Stimulated activated CD8-positive, alpha-beta memory T cell treated with anti-CD3 and anti-CD28 coated beads, Interleukin-7, amount 100 ng/mL, for 1 hour (primary cell): ENCODE data around the gene ZBTB33.

Source experiments
- DNase-seq, 2 donors: peaks; one replicate each; pipeline ENCODE4 v3.0.0-alpha.2; 2020; ENCODE audit warnings: low read depth in 2 of 2

ZBTB33 gene

DNA sequence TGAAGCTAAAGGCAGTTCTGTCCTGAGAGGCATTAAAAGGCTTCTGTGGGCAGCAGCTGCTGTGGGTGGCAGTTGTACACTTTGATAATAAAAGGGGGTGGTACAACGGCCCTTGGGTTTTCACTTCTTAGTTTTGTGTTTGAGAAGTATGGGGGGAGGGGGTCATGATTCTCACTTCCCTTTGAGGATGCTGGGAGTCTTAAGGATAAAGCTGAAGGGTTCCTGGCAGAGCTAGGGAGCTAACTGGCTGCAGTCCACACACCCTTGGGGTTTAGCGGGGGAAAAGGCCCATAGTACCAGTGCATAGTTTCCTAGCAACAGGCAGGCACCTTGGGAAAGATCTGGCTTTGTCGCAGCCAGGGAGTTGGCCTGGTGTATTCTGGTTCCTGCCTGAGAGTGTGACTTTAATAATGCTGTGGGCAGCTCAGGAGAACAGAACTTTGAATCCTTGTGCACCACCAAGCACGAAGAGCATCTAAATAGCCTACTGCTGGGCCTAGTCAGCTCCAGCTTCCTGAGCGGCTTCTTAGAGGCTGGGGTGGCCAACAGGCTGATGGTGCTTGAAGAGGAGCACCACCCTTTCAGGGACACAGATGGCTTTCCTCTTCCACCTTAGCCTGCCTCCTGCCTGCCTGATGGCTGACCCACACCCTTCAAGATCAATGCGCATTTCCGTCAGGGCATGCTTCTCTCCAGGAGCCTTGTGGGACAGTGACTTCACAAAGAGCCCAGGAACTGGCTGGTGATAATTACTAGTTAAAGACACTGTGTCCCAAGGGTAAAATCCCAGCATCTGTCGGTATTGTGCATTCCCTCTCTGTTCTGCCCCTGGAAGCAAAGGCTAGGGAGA lies 12.5 kb downstream of the ZBTB33 start:
- no peak for DNase-seq

DNA sequence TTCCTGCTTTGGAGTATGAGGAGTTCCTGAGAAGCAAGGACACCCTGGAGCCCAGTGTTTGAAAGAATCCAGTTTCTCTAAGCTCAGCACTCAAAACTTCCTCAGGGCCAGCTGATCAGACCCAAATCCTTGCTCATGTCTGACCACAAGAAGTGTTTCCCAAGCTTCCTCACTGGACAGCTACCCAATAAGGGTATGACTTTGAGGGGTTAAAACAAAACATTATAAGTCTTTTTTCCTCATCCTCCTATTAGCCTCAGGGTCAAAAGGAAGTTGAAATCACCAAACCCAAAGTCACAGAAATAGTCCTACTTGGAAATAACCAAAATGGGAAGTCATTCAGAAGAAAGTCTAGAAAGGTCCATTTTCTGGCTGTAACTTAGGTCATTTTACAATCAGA lies 13.7 kb downstream of the ZBTB33 start:
- no peak for DNase-seq

DNA sequence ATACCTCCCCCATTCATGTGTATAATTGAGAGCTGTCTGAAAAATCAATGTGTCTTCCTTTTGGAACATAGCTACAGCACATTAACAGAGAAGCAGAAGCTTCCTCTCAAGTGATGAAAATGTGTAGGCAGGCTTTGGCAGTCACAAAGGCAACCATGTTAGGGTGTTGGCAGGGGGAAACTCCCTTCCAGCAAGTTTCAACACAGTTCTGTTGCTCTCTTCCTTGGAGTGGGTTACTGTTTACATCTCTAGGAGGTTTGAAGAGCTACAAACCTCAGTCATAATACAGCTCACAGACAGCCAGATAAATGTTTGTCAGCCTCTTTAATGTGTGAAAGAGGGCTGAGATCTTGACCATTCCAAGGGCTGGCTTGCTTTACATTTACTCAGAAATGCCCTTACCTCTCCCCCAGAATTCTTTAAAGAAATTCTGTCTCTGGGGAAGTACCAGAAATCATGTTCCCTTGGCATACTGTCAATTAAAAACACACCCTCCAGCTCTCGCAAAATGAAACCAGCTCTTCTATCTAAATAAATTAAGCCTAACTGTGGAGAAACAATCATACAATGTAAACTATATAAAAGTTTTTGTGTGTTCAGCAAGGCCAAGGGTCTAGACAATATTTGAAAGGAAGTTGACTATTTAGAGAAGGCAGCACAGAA lies 18.9 kb downstream of the ZBTB33 start:
- no peak for DNase-seq

DNA sequence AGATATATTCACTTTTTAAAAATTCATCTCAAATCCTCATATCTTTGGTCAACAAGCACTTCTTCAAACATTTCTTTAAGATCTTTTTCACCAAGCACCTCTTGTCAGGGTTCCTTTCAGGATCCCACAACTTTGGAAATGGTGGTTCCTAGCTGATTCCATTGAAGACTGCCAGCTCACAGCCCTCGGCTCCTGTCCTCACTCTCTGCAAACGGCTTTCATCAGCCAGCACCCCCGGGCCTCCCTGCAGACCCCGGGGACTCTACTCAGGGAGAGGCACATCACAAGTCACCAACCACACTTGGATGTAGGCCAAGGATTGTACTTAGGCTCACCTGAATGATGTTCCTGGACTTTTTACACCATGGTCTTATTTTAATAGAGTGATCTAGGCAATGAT lies 20.0 kb downstream of the ZBTB33 start:
- DNase-seq = no peak

DNA sequence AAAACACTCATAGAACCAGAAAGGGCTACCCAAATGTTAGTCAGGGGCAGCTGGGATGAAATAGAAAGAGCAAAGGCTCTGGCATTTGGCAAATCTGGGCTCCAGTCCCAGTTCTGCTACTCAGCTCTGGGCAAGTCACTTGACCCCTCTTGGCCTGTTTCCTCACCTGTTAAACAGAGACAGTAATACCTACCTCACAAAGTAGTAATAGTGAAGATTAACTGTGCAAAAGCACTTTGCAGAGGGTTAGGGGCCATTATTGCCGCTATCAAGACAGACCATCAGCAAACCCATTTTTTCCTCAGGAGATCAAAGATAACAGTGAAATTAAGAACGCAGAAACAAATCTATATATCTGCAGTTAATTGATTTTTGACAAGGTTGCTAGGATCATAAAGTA lies 20.6 kb downstream of the ZBTB33 start:
- DNase-seq = no peak

DNA sequence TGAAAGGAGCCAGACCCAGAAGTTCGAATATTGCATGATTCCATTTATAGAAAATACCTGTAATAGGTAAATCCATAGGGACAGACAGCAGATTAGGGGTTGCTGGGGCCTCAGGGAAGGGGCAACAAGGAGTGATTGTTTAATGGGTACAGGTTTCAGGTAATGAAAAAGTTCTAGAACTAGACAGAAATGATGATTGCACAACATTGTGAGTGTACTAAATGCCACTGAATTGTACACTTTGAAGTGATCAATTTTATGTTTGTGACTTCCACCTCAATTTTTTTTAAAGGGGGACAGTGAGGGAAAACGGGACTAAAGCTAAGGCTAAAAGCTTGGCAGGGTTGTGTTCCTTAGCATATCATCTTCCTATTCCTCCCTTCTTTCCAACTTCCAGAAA lies 23.5 kb downstream of the ZBTB33 start:
- DNase-seq = no peak

DNA sequence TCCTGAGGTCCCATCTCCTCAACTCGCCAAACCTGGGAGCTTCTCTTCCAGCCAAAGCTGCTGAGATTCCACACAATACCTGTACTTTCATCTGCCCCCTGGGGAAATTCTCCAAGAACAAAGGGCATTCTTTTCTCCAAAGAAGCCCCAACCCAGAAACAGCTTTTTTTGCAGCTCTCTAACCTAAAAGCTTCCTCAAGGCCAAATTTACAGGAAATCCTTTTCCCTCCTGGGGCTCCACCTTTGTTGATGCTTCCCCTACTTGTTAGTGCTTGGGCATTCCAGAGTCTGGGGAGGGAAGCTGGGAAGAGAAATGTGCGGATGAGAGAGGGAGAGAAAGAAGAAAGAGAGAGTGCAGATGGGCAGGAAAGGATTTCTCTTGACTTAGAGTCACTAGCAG lies 24.3 kb downstream of the ZBTB33 start:
- DNase-seq = no peak

DNA sequence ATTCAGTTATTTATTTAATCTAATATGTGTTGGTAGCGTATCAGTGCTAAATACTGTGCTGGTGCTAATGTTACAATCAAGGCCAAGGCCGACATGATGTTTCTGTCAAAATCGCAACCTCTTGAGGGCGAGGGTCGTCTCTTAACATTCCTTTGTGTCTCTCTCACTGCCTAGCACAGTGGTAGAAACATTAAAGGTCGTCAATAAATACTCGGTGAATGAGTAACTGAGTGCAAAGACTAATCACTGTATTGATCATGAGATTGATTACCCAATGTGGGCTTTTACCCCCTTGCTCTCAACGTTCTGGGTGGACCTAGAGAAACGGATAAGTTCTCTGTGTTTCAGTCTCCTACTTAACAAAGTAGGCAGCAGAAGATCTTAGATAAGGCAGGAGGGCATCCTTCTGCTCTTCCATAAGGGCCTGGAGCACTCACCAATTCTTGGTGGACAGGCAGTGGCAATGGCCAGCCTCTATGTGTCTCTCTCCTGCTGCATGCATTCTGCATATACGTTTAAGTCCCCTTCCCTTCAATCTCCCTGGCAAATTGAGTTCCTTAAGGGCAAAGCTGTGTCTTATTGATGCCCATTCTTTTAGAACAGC lies 30.5 kb downstream of the ZBTB33 start:
- DNase-seq = no peak

DNA sequence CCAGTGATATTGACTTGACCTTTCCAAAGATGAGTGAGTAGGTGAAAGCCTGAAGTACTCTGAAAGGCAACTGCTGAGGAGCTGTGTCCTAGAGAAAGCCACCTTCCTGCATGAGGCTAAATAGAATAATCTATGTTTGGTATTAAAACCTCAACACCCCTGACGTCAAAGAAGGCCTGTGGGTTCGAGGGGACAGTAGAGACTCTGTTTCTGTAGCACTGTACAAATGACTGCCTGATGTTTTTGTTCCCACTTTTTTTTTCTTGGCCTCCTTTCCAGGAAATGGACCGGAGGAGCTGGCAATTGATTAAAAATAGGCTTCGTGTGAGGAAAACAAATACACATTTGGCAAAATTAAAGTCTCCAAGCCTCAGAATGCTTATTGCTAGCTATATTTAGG lies 31.1 kb downstream of the ZBTB33 start:
- no peak for DNase-seq

DNA sequence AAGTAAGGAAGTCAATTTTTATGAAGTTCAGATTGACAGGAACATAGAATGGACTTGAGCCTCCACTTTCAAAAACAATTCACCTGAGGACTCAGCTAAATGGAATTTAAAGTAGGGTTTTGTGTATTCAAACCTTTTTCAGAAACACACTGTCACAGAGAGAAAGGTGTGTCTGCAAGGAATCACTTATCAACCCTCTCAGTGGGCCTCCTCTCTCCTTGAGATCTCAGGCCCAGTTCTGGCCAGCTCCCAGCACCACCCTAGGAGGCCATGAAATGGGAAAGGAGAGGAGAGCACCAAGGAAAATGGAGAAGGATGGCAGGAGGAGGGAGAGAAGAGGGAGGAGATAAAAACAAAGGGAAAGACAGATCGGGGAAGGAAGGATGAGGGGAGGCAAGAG lies 32.1 kb downstream of the ZBTB33 start:
- DNase-seq = no peak

DNA sequence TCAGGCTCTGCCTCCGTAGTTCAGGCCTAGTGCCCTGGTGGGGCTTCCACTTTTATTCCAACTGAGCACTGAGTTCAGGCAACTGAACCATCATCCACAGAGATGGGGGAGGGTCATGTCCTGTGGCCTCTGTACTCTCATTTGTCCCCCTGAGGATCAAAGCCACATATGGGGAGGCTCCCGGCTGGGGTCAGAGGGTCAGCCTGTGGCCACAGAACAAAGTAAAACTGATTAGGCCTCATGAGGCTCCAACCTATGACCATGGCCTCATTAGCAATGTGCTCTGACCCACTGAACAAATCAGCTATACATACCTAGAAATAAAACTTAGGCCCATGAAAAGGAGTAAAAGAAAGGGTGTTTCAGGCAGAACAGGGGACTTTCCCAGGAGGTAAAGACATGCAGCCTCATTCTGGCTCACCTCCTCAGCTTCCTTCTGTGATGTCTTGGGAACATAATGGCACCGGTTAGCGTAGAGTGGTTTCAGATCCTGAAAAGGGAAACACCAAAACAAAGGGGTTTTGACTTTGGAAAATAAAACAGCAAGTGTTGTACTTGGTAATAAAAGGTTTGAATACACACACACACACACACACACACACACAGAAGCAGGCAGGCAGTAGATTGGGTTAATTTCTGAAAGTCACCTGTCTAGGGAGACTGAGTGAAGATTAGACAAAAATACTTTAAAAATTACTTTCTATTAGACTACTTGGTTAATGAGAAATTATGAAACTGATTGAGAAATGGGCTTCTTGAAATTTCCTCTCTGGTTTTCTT lies 36.3 kb downstream of the ZBTB33 start:
- no peak for DNase-seq

DNA sequence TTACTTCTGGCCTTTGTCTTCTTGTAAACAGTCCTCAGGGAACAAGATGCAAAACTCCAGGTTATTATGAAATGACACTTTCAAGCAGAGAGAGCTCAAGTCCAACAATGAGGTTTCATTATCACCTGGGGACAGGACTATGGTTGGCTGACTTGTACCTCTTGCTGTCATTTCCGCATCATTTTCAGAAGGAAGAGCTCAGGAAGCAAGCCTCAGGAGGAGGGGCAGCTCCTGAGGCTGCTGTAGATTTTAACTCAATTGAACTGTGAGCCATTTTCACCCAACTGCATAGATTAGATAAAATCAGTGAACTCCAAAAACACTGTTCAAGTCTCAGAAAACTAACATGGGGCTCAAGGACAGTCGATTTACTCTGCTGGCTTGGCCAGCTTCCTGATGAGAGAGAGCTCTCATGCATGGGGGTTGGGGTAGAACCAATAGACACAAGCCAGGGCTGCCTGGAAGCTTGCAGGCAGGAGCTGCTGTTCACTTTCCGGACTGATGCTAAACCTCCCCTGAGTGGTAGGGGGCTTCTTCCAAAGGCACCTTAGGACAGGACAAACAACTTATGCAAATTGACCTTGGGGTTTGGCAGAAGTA lies 37.0 kb downstream of the ZBTB33 start:
- DNase-seq = no peak

DNA sequence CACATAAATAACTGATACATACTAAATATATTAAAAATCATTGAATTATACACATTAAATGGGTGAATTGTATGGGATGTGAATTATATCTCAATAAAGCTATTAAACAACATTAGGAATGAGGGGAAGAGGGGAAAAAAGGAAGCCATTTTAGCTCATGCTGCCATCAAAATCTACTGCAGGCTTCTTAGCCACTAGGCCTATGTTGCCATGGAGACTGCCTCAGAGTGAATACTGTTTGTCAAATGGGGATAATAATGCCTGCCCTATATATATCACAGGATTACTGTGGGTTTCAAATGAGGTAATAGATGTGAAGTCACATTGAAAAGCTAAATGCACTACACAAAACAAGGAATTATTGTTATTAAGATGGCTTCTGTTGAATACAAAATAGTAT lies 39.5 kb downstream of the ZBTB33 start:
- no peak for DNase-seq

DNA sequence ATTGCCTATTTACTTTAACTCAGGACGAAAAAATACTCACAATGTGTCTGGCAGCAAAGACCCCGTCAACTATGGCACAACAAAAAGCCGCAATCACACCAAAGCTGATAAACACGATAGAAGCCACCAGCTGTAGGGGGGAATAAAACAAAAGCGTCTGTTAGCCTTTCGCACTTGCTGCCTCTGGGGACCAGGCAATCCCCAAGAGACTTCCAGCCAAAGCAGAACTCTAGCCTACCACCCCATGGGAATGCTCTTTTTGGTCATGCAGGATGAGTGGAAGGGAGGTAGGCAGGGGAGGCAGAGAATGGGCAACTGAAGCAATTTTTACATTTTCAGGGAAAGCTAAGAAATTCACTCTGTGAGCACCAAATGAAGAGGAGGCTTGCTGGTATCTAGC lies 40.6 kb downstream of the ZBTB33 start:
- no peak for DNase-seq

DNA sequence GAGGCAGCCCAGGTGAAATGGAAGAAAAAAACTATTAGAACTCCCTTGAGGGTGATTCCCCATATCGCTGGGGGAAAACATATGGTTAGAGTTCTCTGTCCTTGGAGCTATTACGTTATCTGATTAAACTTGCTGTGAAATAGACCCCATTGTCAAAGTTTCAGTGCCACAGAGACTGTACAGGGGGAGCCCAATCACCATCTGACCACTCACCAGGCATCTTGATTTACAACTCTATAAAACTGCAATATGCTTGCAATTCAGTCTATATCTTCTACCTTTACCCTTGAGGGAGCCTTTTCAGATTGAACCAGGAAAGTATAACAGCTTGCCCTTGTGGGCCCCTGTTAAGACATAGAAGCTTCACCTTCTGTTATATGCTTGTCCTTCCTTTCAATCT lies 42.4 kb downstream of the ZBTB33 start:
- DNase-seq = no peak

DNA sequence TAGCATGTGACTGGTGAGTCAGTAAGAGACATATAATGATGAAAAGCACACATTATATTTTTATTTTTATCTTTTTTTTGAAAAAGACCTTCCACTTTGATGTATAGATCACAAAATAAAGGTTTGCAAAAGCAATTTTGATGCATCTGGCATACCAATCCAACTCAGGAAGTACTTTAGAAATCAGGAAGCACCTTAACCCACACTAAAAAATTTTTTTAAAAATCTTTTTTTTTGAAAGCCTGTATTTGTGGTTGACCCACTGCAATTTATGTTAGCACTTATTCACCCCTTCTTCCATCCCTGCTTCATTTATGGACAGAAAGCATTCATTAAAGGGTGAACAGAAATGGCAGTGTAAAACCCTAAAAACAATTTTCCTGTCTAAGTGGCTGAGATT lies 44.0 kb downstream of the ZBTB33 start:
- no peak for DNase-seq

DNA sequence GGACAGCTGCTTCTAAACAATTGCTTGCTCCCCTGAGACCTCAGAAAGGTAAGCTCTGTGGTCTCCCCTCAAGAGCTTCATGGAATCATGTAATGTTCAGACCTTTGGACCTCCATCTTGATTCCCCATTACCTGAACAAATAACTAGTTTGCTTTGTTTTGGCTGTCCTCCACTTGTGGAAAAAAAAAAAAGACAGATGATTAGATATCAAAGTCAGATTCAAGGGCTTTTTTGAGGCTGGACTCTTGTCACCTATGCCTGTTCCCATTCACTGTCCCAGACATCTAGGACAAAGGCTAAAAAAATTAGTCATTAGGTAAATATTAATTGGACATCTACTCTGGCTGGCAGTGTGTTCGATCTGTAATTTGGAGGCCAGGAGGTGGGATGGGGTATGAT lies 47.3 kb downstream of the ZBTB33 start:
- DNase-seq = no peak

DNA sequence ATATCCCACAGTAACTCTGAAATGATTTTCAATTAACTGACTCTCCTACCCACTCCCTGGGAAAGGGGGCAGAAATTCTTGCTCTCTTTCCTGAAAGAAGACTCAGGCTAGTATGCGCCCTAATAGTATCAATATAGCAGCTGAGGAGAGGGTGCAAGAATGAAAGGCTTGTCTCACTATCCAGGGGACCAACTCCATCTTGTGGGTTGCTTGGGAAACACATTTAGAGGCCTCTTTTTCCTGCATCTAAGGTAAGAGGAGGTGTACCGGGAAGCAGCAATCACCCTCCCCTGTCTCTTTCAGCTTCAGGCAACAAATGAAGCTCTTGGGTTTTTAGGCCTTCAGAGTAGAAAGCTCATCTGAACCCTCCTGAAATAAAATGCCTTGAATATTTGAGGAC lies 49.3 kb downstream of the ZBTB33 start:
- DNase-seq = no peak

DNA sequence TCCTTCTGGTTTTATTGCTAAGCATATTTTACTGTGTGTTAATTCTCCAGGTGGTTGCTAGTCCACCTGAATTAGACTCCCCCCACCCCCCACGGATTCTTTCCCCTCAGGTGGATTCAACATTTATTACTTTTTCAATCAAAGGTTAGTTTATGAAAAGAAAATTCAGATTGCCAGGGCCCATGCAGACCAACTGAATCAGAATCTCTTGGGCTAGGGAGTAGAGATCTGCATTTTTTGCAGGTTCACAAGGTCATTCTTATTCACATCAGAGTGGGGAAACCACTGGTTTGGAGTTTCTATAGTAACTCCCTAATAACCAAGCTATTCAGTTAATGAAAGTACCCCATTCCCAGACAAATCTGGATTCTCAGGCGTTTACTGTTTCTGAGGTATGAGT lies 50.9 kb downstream of the ZBTB33 start:
- DNase-seq = no peak

DNA sequence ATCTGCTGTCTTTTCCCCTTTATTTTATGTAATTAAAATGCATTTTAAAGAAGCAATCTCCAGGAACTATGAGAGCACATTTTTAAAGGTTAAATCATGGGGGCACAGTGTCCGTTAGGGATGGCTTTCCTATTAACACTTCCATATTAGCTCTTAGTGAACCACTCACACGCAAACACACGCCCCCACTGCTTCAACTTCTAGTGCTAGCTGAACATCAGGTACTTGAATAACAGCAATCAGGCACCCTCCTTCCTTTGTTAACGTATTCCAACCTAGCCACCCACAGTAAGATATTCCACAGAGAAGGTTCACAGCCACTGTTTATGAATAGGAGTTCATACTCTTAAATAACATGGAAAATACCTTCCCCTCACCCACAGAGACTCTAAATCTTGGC lies 51.3 kb downstream of the ZBTB33 start:
- DNase-seq = no peak

DNA sequence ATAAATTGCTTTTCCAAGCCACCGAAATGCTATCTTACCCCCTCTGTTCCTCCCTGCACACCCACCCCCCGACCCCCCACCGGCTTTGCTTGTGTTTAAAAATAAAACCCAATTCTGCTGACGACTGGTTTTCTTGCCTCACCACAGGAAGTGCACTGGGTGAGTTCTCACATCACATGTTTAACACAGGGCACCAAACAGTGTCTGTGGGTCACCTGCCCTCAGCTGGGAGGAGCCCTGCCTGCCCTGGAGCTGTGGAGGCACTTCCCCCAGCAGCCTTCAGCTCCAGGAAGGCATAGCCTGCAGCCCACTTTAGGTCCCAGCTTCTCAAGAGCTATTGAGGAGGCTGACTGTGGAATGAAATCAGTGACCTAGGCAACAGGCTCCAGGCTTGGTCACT lies 51.8 kb downstream of the ZBTB33 start:
- DNase-seq = no peak

DNA sequence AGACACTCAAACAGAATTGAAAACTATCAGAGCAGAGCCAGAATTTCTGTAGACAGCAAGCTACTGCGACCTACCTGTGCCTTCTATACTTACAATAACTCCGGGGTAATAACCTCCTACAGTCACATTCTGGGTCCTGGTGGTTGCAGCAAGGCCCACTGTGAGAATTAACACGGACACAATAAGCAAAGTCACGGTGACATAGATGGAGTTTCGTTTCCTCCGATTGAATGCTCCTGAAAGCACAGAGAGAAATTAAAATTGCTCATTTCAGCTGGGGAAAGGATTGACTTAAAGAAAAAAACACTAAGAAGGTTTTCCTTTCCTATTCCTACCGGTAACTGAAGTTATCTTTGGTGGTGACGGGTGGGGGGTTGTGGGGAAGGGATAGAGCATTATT lies 53.6 kb downstream of the ZBTB33 start:
- DNase-seq = no peak
